Stomach (tissue), 9 donors: ENCODE measurements around the gene CWF19L2. TPM values are rescaled to one million over a fixed set of nuclear protein-coding genes. Genes with fewer than 3 reads are reported as not detected.
"Not testable (repeated sequence)": the region's sequence is repeated elsewhere in the genome, so short reads cannot be mapped to it uniquely, and the experiment has no call there.

Experiments
- DNase-seq, 2 donors: peaks; one replicate each; pipeline versions ENCODE4 v3.0.0 to v3.0.0-alpha.2; 2013 to 2019
- H3K27ac ChIP-seq, 5 donors: fragments of 200-600 bp in 4 of 5; sonication (generic) in 4 of 5; one replicate each; pipeline ENCODE4 v1.5.1; 2013 to 2019; ENCODE audit warnings: mild to moderate bottlenecking in 1 of 5, moderate library complexity in 1 of 5
- H3K27me3 ChIP-seq, 3 donors: fragments of 200-600 bp; sonication (generic); one replicate each; pipeline ENCODE4 v1.5.1; 2017 to 2019; ENCODE audit warnings: mixed run types in 1 of 3
- H3K36me3 ChIP-seq, 4 donors: fragments of 200-600 bp; sonication (generic); 1 replicate in 3 of 4; 2 replicates in 1 of 4; pipeline ENCODE4 v1.5.1; 2016 to 2019
- H3K4me1 ChIP-seq, 4 donors: fragments of 200-600 bp; sonication (generic); one replicate each; pipeline ENCODE4 v1.5.1; 2016 to 2019
- H3K4me3 ChIP-seq, 4 donors: fragments of 200-600 bp; sonication (generic) in 3 of 4; one replicate each; pipeline ENCODE4 v1.5.1; 2016 to 2019; ENCODE audit warnings: mild to moderate bottlenecking in 1 of 4
- H3K9me3 ChIP-seq, 4 donors: fragments of 200-600 bp; sonication (generic); one replicate each; pipeline ENCODE4 v1.5.1; 2016 to 2019
- EP300 ChIP-seq: sonication (generic); formaldehyde crosslinking; IDR thresholded peaks from one replicate; pipeline ENCODE4 v1.6.1; 2017; ENCODE audit warnings: antibody characterized with exemption
- POLR2A ChIP-seq, 4 donors: fragments of 450-650 bp; IDR thresholded peaks; one replicate each; pipeline ENCODE4 v1.6.1; 2016; ENCODE audit warnings: antibody characterized with exemption in 4 of 4, control low read depth in 2 of 4, mild to moderate bottlenecking in 1 of 4, moderate library complexity in 1 of 4
- POLR2AphosphoS5 ChIP-seq, 3 donors: sonication (generic); formaldehyde crosslinking; IDR thresholded peaks; one replicate each; pipeline ENCODE4 v1.6.1; 2016; ENCODE audit warnings: antibody characterized with exemption in 3 of 3
- WGBS, 5 donors: extraction: QIAGEN DNeasy Blood & Tissue Kit in 3 of 5; methylation state at CpG; one replicate each; pipeline versions ENCODE4 v1.1.5 to v1.1.7; 2013 to 2018; 5-methylcytosine and 5-hydroxymethylcytosine counted together
- intact Hi-C: fragments of 100-400 bp; cut with DNase I; formaldehyde crosslinking; loops from one replicate; pipeline ENCODE4 v1.15.1; 2023; ENCODE audit warnings: low total_unique reads
- polyA plus RNA-seq, 3 donors: library from polyadenylated mRNA; stranded (reverse); fragments of 200-250 nt; gene quantifications; one replicate each; pipeline ENCODE4 v1.2.3, GENCODE V29; 2013
- total RNA-seq, 5 donors: library from RNA; depleted of rRNA; stranded (reverse); fragments of >200 nt; gene quantifications; one replicate each; pipeline versions ENCODE4 v1.1.0 to v1.2.3, GENCODE V29; 2014 to 2016
- TF ChIP-seq, protein P1 (sequence below), 7 experiments: fragments of 450-650 bp in 4 of 7; fragments of 200-600 bp in 3 of 7; sonication (generic) in 3 of 7; IDR thresholded peaks; one replicate each; pipeline ENCODE4 v1.5.1; 2016 to 2019; ENCODE audit warnings: antibody characterized with exemption in 7 of 7, control low read depth in 2 of 7, mild to moderate bottlenecking in 1 of 7
- donor health status: healthy with polysubstance abuse.
- donor health status: Bipolar disorder and iron deficiency.
- donor health status: healthy.

CWF19L2 gene
- total and polyA plus RNA-seq, 8 donors, result 5.7 to 89.8 (median 35.1) TPM

DNA sequence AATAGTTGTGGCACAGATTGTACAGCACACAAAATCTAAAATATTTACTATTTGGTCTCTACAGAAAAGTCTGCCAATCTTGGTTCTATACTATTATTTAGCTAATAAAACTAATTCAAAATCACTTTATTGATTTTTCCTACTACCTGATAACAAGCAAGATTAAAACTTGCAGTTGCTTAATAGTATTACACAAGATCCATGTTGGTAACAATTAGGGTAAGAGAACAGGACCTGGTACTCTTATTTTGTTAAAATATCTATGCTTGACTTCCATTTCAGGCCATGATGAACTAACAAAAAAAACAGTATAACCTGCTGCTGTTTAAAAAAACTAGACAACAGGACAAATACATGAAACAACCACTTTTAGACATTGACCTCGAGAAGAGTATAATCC is 52.4 kb downstream of the CWF19L2 start:
- TF ChIP-seq, protein P1, sequence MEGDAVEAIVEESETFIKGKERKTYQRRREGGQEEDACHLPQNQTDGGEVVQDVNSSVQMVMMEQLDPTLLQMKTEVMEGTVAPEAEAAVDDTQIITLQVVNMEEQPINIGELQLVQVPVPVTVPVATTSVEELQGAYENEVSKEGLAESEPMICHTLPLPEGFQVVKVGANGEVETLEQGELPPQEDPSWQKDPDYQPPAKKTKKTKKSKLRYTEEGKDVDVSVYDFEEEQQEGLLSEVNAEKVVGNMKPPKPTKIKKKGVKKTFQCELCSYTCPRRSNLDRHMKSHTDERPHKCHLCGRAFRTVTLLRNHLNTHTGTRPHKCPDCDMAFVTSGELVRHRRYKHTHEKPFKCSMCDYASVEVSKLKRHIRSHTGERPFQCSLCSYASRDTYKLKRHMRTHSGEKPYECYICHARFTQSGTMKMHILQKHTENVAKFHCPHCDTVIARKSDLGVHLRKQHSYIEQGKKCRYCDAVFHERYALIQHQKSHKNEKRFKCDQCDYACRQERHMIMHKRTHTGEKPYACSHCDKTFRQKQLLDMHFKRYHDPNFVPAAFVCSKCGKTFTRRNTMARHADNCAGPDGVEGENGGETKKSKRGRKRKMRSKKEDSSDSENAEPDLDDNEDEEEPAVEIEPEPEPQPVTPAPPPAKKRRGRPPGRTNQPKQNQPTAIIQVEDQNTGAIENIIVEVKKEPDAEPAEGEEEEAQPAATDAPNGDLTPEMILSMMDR (IDR thresholded peaks at IDR 0.05), result no peak
- TF ChIP-seq POLR2A (IDR thresholded peaks at IDR 0.05), result no peak
- no peak for TF ChIP-seq POLR2AphosphoS5 (IDR thresholded peaks at IDR 0.05)
- TF ChIP-seq EP300, result no peak
- intact Hi-C loops, result no loop called here

GRCh38 chr11:107401131-107401530 is 56.5 kb downstream of the CWF19L2 start:
- H3K4me1 ChIP-seq, DNase-seq, H3K27me3 ChIP-seq, H3K9me3 ChIP-seq, intact Hi-C loops, H3K27ac ChIP-seq, H3K4me3 ChIP-seq: not testable (repeated sequence)
- H3K36me3 ChIP-seq, result peaks cover 0 to 53% (median 17%) of the 10 kb centered on the region in 4 donors
- WGBS, 5 donors, result 87 to 95% (median 90%) methylated on average over 2 of the region's 2 CpGs

More for the DNA sequence above, 52.4 kb downstream of the CWF19L2 start:
- H3K27ac ChIP-seq, result no peak overlapping the region
- peaks cover 0 to 38% (median 7%) of the 10 kb centered on the region in 4 donors for H3K36me3 ChIP-seq
- peaks cover 7 to 20% (median 12%) of the 10 kb centered on the region in 4 donors for H3K4me1 ChIP-seq
- H3K27me3 ChIP-seq, result no peaks in the 10 kb centered on the region
- no peak for DNase-seq
- H3K4me3 ChIP-seq, result no peak overlapping the region
- H3K9me3 ChIP-seq, result no peaks in the 10 kb centered on the region
- WGBS, 5 donors, result 31 to 71% (median 43%) methylated on average over 1 of the region's 1 CpG

DNA sequence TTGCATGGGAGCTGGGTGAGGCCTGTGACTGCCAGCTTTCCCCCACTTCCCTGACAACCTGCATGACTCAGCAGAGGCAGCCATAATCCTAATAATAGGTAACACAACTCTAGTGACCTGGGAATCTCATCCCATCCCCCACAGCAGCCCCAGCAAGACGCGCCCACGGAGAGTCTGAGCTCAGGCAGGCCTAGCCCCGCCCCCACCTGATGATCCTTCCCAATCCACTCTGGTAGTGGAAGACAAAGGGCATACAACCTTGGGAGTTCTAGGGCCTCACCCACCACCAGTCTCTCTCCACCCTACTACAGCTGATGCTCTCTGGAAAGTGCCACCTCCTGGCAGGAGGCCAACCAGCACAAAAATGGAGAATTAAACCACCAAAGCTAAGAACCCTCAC is 60.3 kb downstream of the CWF19L2 start:
- no peaks in the 10 kb centered on the region for H3K4me1 ChIP-seq
- WGBS, 5 donors, result 79 to 100% (median 89%) methylated on average over 3 to 4 of the region's 4 CpGs
- peaks cover 0 to 8% (median 3%) of the 10 kb centered on the region in 4 donors for H3K9me3 ChIP-seq
- H3K27ac ChIP-seq, result no peak overlapping the region
- TF ChIP-seq POLR2A (IDR thresholded peaks at IDR 0.05) (no peak), POLR2AphosphoS5 (IDR thresholded peaks at IDR 0.05) (no peak), EP300 (no peak)
- TF ChIP-seq, protein P1 (IDR thresholded peaks at IDR 0.05), result no peak
- peak in 1 of 2 donors; percentile 50 for DNase-seq
- peaks cover 0 to 48% (median 18%) of the 10 kb centered on the region in 4 donors for H3K36me3 ChIP-seq
- no peak overlapping the region for H3K4me3 ChIP-seq
- no peaks in the 10 kb centered on the region for H3K27me3 ChIP-seq
- intact Hi-C loops, result no loop called here

GRCh38 chr11:107392611-107393010 is 65.0 kb downstream of the CWF19L2 start:
- Histone ChIP-seq H3K9me3 (no peaks in the 10 kb centered on the region), H3K27me3 (no peaks in the 10 kb centered on the region), H3K27ac (no peak overlapping the region), H3K4me1 (peaks cover 0 to 8% (median 0%) of the 10 kb centered on the region in 4 donors), H3K4me3 (no peak overlapping the region), H3K36me3 (peaks cover 6 to 65% (median 47%) of the 10 kb centered on the region in 4 donors)
- intact Hi-C loops, result no loop called here
- no peak for TF ChIP-seq POLR2A (IDR thresholded peaks at IDR 0.05)
- no peak for TF ChIP-seq EP300
- no peak for TF ChIP-seq POLR2AphosphoS5 (IDR thresholded peaks at IDR 0.05)
- TF ChIP-seq, protein P1 (IDR thresholded peaks at IDR 0.05), result no peak
- no peak for DNase-seq
- WGBS, 5 donors, result 77 to 89% (median 84%) methylated on average over 3 of the region's 3 CpGs

DNA sequence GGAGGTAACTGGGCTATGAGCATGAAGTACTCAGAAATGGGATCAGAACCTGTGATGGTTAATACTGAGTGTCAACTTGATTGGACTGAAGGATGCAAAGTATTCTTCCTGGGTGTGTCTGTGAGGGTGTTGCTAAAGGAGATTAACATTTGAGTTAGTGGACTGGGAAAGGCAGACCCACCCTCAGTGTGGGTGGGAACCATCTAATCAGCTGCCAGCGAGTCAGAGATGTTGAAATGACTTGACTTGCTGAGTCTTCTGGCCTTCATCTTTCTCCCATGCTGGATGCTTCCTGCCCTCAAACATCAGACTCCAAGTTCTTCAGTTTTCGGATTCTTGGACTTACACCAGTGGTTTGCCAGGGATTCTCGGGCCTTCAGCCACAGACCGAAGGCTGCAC is 66.9 kb downstream of the CWF19L2 start:
- 93 to 97% (median 97%) methylated on average over 4 of the region's 4 CpGs for WGBS, 5 donors
- H3K9me3 ChIP-seq, DNase-seq, H3K27ac ChIP-seq, H3K27me3 ChIP-seq, H3K4me1 ChIP-seq, intact Hi-C loops, H3K4me3 ChIP-seq: not testable (repeated sequence)
- peaks cover 6 to 64% (median 49%) of the 10 kb centered on the region in 4 donors for H3K36me3 ChIP-seq
